ENCODE measurements around the gene CTSD. TPM values are rescaled to one million over a fixed set of nuclear protein-coding genes. Genes with fewer than 3 reads are reported as not detected.

CTSD gene
- total RNA-seq, 1 donor: 63.9 TPM

GRCh38 chr11:1706634-1707400, 56.9 kb downstream of the CTSD start:
- no peak overlapping the region for H3K4me3 ChIP-seq (ENCODE audit: low read depth, low read length)
- no peak for DNase-seq (ENCODE audit: low read depth)
- peak; percentile 9 for TF ChIP-seq CTCF (IDR thresholded peaks at IDR 0.05; ENCODE audit: insufficient read depth, low read depth, low read length)

DNA sequence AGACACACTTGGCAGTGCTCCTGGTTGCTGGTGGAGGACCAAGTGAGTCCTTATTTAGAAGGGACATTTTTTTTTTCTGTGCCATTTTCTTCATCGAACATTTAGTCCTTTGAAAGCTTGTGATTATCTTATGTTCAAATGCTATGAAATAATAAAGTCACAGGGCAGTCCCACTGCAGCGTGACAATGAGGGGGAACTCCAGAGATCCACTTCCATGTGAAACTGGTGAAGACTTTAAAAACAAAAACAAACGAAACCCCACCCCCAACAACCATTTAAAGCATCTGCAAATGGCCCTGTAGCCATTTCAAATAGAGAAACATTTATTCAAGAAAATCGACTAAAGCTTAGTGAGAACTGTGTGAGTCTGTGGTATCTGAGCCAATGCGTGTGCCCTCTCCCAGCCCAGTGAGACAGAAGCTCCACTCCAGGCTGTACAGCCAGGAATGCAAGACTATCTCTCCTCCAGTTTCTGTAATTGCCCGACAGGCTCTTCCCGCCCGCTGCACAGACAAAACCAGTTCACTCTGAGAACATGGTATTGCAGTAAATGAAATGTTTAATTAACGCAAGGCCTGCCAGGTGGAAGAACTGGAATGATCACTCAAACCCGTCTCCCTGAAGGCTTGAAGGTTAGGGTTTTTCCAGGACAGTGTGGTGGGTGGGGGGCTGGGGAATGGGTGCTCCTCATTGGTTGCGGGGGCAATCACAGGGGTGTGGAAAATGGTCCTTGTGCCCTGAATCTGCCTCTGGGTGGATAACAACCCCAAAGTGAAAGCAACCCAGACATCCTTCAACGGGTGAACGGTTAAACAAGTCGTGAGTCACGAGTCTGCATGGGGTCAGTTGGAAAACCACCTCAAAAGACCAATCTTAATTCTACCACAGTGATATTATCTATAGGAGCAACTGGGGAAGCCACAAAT, 58.3 kb downstream of the CTSD start:
- DNase-seq (ENCODE audit: low read depth): peak; percentile 13
- no peak for TF ChIP-seq CTCF (IDR thresholded peaks at IDR 0.05; ENCODE audit: insufficient read depth, low read depth, low read length)
- H3K4me3 ChIP-seq (ENCODE audit: low read depth, low read length): no peak overlapping the region

DNA sequence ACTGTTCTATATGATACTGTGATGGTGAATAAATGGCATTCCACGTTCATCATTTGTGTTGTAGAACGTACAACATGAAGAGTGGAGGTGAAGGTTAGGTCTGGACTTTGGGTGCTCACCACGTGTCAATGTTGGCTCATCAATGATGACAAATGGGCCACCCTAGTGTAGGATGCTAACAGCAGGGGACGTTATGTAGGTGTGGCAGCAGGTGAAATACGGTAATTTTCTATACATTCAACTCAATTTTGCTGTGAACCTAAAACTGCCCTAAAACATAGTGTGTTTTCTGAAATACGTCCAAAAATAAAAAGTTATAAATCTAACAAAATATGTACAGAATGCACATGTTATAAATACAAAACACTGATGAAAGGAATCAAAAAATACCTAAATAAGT, 60.6 kb downstream of the CTSD start:
- H3K4me3 ChIP-seq (ENCODE audit: low read depth, low read length): no peak overlapping the region
- no peak for DNase-seq (ENCODE audit: low read depth)
- TF ChIP-seq CTCF (IDR thresholded peaks at IDR 0.05; ENCODE audit: insufficient read depth, low read depth, low read length): no peak

Other genes with a start within 250 kb of the CTSD start
- 0.64 and 0.86 TPM in 2 replicates for gene DUSP8, start 191.7 kb downstream of the CTSD start, total RNA-seq
- not detected in 2 replicates for gene KRTAP5-1, start 178.6 kb downstream of the CTSD start, total RNA-seq
- not detected in 2 replicates for gene KRTAP5-2, start 165.6 kb downstream of the CTSD start, total RNA-seq
- gene KRTAP5-3, start 155.5 kb downstream of the CTSD start, total RNA-seq: not detected in 2 replicates
- not detected in 2 replicates for gene KRTAP5-4, start 141.8 kb downstream of the CTSD start, total RNA-seq
- gene KRTAP5-5, start 134.2 kb downstream of the CTSD start, total RNA-seq: not detected in 2 replicates
- not detected in 2 replicates for gene KRTAP5-6, start 66.7 kb downstream of the CTSD start, total RNA-seq
- gene IFITM10, start 13.3 kb downstream of the CTSD start, total RNA-seq: 0.32 and 0.43 TPM in 2 replicates
- under 0.01 TPM in 1 of 2 replicates, not detected in the other for gene SYT8, start 71.1 kb upstream of the CTSD start, total RNA-seq
- not detected in 2 replicates for gene TNNI2, start 75.1 kb upstream of the CTSD start, total RNA-seq
- 0.32 TPM in 1 of 2 replicates, not detected in the other for gene LSP1, start 89.2 kb upstream of the CTSD start, total RNA-seq
- not detected in 2 replicates for gene PRR33, start 128.0 kb upstream of the CTSD start, total RNA-seq
- gene TNNT3, start 155.8 kb upstream of the CTSD start, total RNA-seq: not detected in 2 replicates
- gene MRPL23, start 183.4 kb upstream of the CTSD start, total RNA-seq: 107 and 143 TPM in 2 replicates
- 72.5 and 161 TPM in 2 replicates for gene H19, start 233.9 kb upstream of the CTSD start, total RNA-seq

Measured in fibroblast of villous mesenchyme (primary cell).